HG03442 (cell line): ENCODE measurements around the gene USP31.

Experiments used
- ATAC-seq: cut with Tn5 transposase; IDR thresholded peaks from one replicate; pipeline ENCODE4 v1.9.1; 2021; ENCODE audit warnings: mild to moderate bottlenecking, moderate library complexity; ENCODE audit not compliant: unreplicated experiment

The USP31 gene

GRCh38 chr16:23149267-23149992 lies at the start of gene USP31:
USP31 (minus strand) TSS chr16:23149452; CDS start chr16:23149270, 182 bp downstream.
- peak; percentile 89 for ATAC-seq

DNA sequence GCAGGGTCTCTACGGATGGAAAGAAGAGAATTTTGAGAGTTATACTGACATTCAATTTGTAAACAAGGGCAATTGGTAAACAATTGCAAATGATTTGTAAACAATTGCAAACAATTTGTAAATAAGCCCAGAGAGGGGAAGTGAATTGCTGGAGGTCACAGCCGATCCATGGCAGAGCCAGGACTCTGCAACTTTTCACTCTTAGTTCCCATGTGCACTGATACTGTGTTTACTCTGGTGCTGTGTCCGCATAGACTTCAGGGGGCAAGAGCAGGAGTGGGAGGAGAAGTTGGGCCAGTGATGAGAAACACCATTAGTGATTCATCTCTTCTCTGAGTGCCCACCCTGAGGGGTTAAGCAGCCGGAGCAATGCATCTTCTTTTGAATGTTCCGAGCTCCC lies 47.3 kb upstream of the USP31 start:
- ATAC-seq, result no peak

- ATAC-seq, result no peak
Measured at GRCh38 chr16:23195366-23195978, 46.2 kb upstream of the USP31 start.

DNA sequence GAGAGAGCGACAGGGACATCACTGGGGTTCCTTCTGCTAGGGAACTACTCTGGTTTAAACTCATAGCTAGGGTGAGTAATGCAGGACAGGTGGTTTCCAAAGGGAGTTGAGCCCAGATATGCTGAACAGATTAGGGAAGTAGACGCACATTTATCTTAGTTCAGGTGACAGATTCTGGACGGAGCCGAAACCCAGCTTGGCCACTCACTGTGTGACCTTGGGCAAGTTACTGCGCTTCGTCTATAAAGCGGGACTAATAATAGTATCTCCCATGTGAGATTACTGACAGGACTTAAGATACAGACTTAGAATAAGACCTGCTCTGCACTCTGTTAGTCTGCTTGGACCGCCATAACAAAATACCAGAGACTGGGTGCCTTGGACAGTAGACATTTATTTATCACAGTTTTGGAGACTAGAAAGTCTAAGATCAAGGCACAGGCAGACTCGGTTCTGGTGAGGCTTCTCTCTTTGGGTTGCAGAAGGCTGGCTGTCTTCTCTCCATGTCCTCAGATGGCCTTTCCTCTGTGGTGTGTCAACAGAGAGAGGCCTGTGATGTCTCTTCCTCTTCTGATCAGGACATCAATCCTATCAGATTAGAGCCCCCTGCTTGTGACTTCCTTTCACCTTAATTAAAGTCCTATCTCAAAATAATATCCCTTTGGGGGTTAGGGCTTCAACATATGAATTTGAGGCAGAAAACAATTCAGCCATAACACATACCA lies 45.4 kb upstream of the USP31 start:
- no peak for ATAC-seq

GRCh38 chr16:23188911-23189310 lies 39.7 kb upstream of the USP31 start:
- ATAC-seq, result no peak

- no peak for ATAC-seq
Measured at GRCh38 chr16:23187341-23187740, 38.1 kb upstream of the USP31 start.

DNA sequence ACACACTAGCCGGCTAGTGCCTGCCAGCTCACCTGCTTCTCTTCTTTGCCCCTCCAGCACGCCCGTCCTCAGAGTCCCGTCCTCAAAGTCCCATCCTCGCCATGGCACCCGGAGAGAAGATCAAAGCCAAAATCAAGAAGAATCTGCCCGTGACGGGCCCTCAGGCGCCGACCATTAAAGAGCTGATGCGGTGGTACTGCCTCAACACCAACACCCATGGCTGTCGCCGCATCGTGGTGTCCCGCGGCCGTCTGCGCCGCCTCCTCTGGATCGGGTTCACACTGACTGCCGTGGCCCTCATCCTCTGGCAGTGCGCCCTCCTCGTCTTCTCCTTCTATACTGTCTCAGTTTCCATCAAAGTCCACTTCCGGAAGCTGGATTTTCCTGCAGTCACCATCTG lies 36.9 kb upstream of the USP31 start:
- no peak for ATAC-seq

GRCh38 chr16:23185656-23186055 lies 36.4 kb upstream of the USP31 start:
- no peak for ATAC-seq

GRCh38 chr16:23183543-23183862 lies 34.3 kb upstream of the USP31 start:
- no peak for ATAC-seq

GRCh38 chr16:23182679-23183542 lies 33.7 kb upstream of the USP31 start, which contains the start of gene SCNN1G:
SCNN1G (plus strand) TSS chr16:23182745; CDS start chr16:23186272, 3,527 bp downstream.
- ATAC-seq, result peak; percentile 22

DNA sequence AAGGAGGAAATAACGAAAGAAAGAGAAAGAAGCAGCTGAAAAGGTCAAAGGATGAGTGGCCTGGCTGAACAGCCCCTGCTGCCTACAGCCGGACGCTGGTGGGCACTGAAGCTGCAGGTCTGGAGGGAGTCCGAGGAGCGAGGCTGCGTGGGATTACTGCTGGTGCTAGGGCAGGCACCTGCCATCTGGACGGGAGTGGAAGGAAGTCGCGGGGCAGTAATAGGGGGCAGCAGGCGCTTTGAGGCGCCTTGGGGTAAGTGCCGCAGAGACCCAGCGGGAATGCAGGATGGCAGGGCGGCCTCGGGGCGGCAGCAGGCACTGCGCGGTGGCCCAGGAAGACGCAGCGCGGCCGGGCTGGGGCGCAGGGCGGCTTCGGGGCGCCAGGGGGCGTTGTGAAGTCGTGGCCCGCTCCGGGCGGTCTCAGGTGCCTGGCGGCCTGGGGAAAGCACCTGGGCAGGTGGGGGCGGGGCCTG lies 33.0 kb upstream of the USP31 start:
- ATAC-seq, result peak; percentile 93

DNA sequence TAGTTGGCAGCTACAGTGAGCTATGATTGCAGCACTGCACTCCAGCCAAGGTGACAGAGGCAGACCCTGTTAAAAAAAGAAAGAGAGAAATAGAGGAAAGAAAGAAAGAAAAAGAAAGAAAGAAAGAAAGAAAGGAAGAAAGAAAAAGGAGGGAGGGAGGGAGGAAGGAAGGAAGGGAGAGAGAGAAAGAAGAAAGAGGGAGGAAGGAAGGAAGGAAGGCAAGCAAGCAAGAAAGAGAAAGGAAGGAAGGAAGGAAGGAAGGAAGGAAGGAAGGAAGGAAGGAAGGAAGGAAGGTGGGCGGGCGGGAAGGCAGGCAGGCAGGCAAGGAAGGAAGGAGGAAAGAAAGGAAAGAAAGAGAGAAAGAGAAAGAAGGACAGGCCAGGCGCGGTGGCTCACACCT lies 32.3 kb upstream of the USP31 start:
- no peak for ATAC-seq

DNA sequence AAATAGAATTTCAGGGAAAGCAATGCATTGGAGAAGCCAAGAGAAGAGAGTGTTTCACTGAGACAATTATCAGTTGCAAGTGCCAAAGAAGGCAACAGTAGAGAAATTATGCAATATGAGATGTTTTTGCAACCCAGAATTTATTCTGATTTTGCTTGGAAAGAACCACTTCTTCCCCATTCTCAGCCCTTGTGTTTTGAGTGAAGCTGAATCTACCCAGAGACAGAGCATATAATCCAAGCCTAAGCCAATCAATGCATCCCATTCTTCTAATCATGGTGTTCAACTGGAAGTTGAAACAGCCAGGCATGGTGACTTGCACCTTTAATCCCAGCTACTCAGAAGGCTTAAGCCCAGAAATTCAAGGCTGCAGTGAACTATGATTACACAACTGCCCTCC lies 26.4 kb upstream of the USP31 start:
- ATAC-seq, result no peak

- ATAC-seq, result no peak
Measured at GRCh38 chr16:23174622-23175021, 25.4 kb upstream of the USP31 start.

DNA sequence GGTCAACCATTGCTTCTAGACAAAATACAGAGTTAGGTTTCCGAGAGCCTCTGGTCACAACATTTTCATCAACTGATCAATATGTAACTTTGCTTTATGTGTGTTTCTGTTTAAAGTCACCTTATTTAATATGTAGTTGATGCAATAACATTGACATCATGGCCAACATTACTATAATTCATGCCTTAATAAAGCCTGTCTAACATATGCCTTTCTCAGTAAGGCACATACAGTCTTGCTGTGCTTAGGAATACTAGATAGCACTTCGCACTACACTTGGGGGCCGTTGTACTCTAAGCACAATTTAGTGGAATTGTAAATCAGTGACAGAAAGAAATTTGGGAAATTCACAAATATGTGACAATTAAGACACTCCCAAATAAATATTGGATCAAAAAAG lies 23.7 kb upstream of the USP31 start:
- no peak for ATAC-seq

- ATAC-seq, result no peak
Measured at GRCh38 chr16:23172583-23172982, 23.3 kb upstream of the USP31 start.

DNA sequence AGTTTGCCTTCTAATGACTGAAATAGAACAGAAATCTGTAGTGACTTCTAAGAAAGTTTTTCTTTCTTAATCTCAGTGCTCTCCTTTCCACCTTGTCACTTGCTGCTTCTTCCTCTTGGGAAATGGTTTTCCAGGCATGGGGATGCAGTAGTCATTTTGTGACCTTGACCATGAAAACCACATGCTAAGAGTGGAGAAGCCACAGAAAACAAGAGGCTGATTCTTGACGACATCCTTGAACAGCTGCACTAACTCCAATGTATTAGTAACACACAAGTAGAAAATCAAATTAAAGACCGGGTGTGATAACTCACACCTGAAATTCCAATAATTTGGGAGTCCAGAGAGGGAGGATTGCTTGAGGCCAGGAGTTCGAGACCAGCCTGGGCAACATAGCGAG lies 15.5 kb upstream of the USP31 start:
- no peak for ATAC-seq

- ATAC-seq, result no peak
Measured at GRCh38 chr16:23163921-23164320, 14.7 kb upstream of the USP31 start.

GRCh38 chr16:23160574-23160973 lies 11.3 kb upstream of the USP31 start:
- ATAC-seq, result no peak

DNA sequence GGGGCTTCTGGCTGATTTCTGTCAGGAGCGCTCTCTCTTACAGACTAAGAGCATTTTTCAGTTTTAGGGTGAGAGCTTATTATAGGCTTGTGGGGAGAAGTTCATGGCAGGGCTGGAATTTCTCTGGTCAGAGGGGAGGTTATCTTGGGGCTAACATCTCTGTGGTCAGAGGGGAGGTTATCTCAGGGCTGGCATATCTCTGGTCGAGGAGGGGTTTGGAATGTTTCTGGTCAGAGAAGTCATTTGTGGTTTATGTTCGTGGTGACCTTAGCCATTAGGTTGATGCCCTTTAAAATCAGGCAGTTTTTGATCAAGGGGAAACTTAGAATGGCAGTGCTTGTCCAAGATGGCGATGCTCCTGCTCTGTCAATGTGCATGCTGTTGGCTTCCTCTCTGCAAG lies 10.8 kb upstream of the USP31 start:
- ATAC-seq, result no peak

DNA sequence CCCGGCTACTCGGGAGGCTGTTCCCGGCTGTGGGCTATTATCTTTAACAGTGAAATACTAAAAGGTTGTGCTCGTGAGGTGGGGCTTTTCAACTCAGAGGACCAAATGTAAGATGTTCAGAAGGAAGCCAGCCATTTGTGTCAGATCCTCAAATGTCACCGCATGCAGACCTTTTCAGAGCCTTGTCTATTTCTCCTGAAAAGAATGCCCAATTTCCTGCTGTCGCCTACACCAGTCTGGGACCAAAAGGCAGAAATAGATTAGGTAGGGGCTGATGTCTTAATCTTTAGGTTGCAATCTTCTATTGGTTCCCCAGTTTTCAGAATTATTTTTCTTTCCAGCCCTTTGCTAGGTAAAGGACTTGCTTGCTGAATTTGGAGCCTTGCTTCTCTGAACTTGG lies 8.9 kb upstream of the USP31 start:
- ATAC-seq, result no peak
